HuH-7 (cell line): ENCODE data around the gene ZCCHC3.

Experiments used
- DNase-seq: peaks from one replicate; pipeline ENCODE4 v3.0.0; 2011; ENCODE audit warnings: low spot score

The ZCCHC3 gene

GRCh38 chr20:346640-347316, 49.4 kb downstream of the ZCCHC3 start, which contains the start of gene NRSN2:
Gene NRSN2, plus strand, starts transcription at chr20:347111. Its CDS starts 2,533 bp downstream, at chr20:349644.
- peak; percentile 77 for DNase-seq

- DNase-seq: no peak
Observed at GRCh38 chr20:347317-347639, 49.9 kb downstream of the ZCCHC3 start.

- DNase-seq: peak; percentile 97
Observed at GRCh38 chr20:347640-348484, 50.5 kb downstream of the ZCCHC3 start.

- no peak for DNase-seq
Observed at GRCh38 chr20:348972-349841, 51.8 kb downstream of the ZCCHC3 start.
